HFFc6 (cell line): Measurements from ENCODE around the gene HCFC2. TPM values are rescaled to one million over a fixed set of nuclear protein-coding genes. Genes with fewer than 3 reads are reported as not detected.
A peak's percentile ranks its signal among the peaks of the same experiment; 100 is the strongest.

Source experiments
- DNase-seq: peaks from one replicate; pipeline ENCODE4 v3.0.0-alpha.2; 2018
- H3K27ac Mint-ChIP-seq: 2 replicates; pipeline ENCODE4 v1.8.0; 2020; ENCODE audit warnings: mild to moderate bottlenecking, mixed read lengths
- H3K27me3 Mint-ChIP-seq: 2 replicates; pipeline ENCODE4 v1.8.0; 2021; ENCODE audit warnings: mild to moderate bottlenecking, moderate library complexity, mixed read lengths; ENCODE audit not compliant: insufficient read depth
- H3K36me3 Mint-ChIP-seq: 2 replicates; pipeline ENCODE4 v1.8.0; 2021; ENCODE audit warnings: low read depth, mixed read lengths
- H3K4me1 Mint-ChIP-seq: 2 replicates; pipeline ENCODE4 v1.8.0; 2020; ENCODE audit warnings: low read depth, mixed read lengths
- H3K4me3 Mint-ChIP-seq: 2 replicates; pipeline ENCODE4 v1.8.0; 2020; ENCODE audit warnings: mild to moderate bottlenecking, moderate library complexity, mixed read lengths
- H3K9me3 Mint-ChIP-seq: 2 replicates; pipeline ENCODE4 v1.8.0; 2020; ENCODE audit warnings: mild to moderate bottlenecking, mixed read lengths
- CTCF ChIP-seq: fragments of 200-600 bp; sonication (generic); IDR thresholded peaks from 2 replicates; pipeline ENCODE4 v1.5.0; 2021; ENCODE audit warnings: antibody characterized with exemption, mild to moderate bottlenecking
- total RNA-seq, 6 experiments: library from RNA; stranded (reverse); fragmentation: NEBNext Ultra II Directional; extraction: Animal tissue kit (Norgen Biotek cat#: 25700); gene quantifications; 2 replicates in 1 of 6; 3 replicates in 5 of 6; pipeline ENCODE4 v1.2.3, GENCODE V29; 2021

Gene HCFC2
- total RNA-seq, 6 experiments from 2014 or later, result 19.6 to 23.8 (median 21.9) TPM

DNA sequence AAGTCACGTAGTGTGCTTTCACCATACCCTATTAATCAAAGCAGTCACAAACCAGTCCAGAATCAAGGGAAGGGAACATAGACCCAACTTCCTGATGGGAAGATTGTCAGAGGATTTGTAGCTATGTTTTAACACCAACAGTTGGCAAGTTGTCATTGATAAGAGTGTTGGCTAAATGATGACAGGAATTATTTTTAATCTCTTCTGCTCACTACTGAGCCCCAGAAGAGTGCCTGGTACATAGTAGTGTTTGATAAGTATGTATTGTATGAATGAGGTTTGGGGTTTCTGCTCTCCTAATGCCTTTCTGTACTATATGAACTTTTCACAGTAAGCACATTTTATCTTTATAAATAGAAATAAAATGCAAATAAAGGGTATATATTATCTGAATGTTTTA is 14.7 kb downstream of the HCFC2 start:
- Mint-ChIP-seq H3K4me1 (no peaks in the 10 kb centered on the region), H3K4me3 (no peak overlapping the region), H3K27me3 (no peaks in the 10 kb centered on the region), H3K9me3 (no peaks in the 10 kb centered on the region), H3K27ac (no peak overlapping the region), H3K36me3 (peaks cover 10% of the 10 kb centered on the region)
- no peak for DNase-seq
- no peak for TF ChIP-seq CTCF

- Mint-ChIP-seq H3K4me3 (no peak overlapping the region), H3K36me3 (peaks cover 5% of the 10 kb centered on the region), H3K27me3 (no peaks in the 10 kb centered on the region), H3K9me3 (no peaks in the 10 kb centered on the region), H3K27ac (no peak overlapping the region), H3K4me1 (no peaks in the 10 kb centered on the region)
- no peak for DNase-seq
- TF ChIP-seq CTCF, result no peak
These were observed 16.4 kb downstream of the HCFC2 start for GRCh38 chr12:104080764-104081163.

GRCh38 chr12:104083769-104084475 is 19.6 kb downstream of the HCFC2 start:
- Mint-ChIP-seq H3K4me1 (no peaks in the 10 kb centered on the region), H3K36me3 (peaks cover 12% of the 10 kb centered on the region), H3K9me3 (no peaks in the 10 kb centered on the region), H3K4me3 (no peak overlapping the region), H3K27ac (no peak overlapping the region; the same call in 1 of the 2 replicates), H3K27me3 (no peaks in the 10 kb centered on the region)
- no peak for DNase-seq
- no peak for TF ChIP-seq CTCF

- H3K36me3 Mint-ChIP-seq, result peaks cover 28% of the 10 kb centered on the region
- DNase-seq, result no peak
These were observed 26.4 kb downstream of the HCFC2 start for GRCh38 chr12:104090685-104091084.

DNA sequence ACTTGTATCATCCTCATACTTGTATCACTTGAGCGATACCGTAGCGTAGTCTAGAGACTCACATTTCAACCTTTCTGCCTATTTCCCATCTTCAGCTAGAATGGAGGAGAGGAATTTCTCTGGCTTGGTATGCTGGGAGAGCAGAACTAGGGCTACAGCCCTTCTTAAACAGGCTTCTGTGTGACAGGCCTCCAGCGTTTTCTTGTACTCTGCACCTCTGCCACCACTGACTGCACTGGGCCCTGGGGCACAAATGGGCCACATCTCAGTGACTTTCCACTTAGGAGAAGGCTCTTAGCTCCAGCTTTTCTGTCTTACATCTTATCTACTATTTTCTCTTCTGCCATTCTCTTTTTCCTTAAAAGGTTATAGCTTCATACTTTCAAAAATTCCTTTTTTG is 26.8 kb downstream of the HCFC2 start:
- Mint-ChIP-seq H3K4me1 (peaks cover 15% of the 10 kb centered on the region), H3K27me3 (no peaks in the 10 kb centered on the region)
- no peak for TF ChIP-seq CTCF

More at GRCh38 chr12:104090685-104091084, 26.4 kb downstream of the HCFC2 start:
- TF ChIP-seq CTCF, result no peak
- no peak overlapping the region; the same call in 1 of the 2 replicates for H3K27ac Mint-ChIP-seq
- peaks cover 15% of the 10 kb centered on the region for H3K4me1 Mint-ChIP-seq
- H3K9me3 Mint-ChIP-seq, result no peaks in the 10 kb centered on the region
- H3K4me3 Mint-ChIP-seq, result no peak overlapping the region
- H3K27me3 Mint-ChIP-seq, result no peaks in the 10 kb centered on the region

More for the DNA sequence above, 26.8 kb downstream of the HCFC2 start:
- Mint-ChIP-seq H3K27ac (peak overlapping the region; percentile 21; the same call in 1 of the 2 replicates), H3K36me3 (peaks cover 28% of the 10 kb centered on the region), H3K4me3 (no peak overlapping the region), H3K9me3 (no peaks in the 10 kb centered on the region)
- no peak for DNase-seq
